Jurkat, Clone E6-1 (cell line): ENCODE measurements around the gene AGO3.

Experiments used
- DNase-seq: peaks from one replicate; pipeline ENCODE4 v3.0.0-alpha.2; 2011; ENCODE audit warnings: low read depth, low spot score
- H3K4me3 ChIP-seq: 2 replicates; pipeline ENCODE4 v1.5.1; 2011; ENCODE audit warnings: mild to moderate bottlenecking, low read length, control low read depth, moderate library complexity

Gene AGO3

DNA sequence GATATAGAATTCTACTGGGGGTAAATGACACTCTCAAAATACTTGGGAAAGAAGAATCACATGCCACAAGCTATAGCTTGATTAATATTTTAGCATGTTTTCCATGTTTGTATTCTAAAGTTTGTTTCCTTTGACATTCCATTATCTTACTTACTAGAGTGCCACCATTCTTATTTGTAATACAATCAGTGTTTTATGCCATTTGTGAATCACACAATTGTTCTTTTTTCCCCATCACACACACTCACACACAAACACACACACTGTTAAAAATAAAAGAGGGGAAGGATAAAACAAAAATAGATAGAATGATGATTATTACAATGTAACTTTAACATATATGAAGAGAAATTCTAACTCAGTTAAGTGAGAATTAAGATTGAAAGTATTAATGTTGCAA is 137.0 kb downstream of the AGO3 start:
- DNase-seq = no peak
- no peak overlapping the region for H3K4me3 ChIP-seq

DNA sequence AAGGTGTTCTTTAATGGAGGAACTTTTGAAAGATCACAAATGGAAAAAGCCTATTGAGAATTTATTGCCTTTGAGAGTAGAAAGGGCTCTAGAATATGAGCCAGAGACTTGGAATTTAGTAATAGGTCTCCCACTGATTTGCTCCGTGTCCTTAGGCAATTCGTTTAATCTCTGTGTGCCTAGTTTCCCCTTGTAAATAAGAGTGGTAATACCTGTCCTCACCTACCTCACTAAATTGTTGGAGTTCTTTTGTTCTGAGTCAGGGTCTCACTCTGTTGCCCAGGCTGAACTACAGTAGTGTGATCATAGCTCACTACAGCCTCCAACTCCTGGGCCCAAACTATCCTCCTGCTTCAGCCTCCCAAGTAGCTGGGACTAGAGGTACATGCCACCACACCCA is 138.0 kb downstream of the AGO3 start:
- DNase-seq = no peak
- no peak overlapping the region for H3K4me3 ChIP-seq

DNA sequence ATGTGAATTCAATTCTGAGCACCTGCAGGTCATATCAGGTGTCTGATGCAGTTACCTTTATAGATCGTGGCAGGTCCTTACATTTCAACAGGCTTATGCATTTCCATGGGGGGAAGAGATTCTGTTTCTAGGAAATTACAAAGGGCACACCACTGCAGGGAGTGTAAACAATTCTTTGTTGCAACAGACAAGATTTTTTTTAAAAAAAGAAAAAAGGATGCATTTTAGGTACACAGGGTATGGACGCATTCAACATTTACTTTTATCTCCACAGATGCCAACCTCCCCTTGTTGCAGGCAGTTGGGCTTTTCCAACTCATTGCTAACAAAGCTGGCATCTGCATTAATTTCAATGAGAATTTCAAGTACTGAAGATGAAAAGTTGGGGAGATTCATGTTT is 139.4 kb downstream of the AGO3 start:
- H3K4me3 ChIP-seq = no peak overlapping the region

DNA sequence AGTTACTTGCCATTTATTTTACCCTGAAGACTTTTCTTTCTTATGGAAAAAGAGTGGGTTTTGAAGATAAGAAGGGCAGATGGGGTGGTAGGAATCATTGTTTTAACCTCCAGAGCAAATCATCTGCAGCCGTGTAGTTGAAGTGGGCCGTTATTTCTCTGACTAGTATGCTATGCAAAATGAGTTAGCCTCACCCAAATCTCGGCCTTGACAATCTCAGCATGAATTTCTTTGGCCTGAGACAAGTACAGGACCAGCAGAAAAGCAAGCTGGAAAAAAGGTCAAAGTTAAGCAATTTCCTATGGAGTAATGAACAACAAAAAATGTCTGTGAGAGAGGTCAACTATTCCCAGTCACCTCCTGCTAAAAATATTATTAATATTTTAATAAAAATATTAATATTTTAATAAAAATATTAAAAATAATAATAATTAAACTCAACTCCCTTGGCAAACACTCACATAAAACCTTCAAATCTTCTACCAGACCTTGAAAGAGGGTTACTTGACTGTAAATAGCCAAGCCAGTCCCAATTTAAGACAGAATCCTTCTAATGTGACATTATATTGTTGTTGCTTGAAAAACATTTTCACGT is 146.2 kb downstream of the AGO3 start:
- no peak overlapping the region for H3K4me3 ChIP-seq
- no peak for DNase-seq

More for the DNA sequence above, 139.4 kb downstream of the AGO3 start:
- DNase-seq = no peak

DNA sequence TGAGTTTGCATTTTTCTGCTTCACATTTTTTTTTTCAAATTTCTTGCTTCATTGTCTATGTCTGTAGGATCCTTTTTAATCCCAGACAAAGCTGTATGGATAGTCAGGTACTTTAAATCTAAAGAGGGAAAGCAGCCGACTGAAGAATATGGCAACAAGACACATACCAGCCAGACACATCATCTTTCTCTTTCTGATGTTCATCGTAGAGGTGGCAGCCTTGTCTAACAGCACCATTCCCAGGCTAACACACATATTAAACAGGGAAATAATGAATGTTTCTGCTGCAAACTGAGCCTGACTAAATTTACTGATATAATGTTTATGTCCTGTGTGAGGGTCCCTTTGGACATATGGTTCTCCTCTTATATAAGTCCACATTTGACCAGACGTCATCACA is 149.3 kb downstream of the AGO3 start:
- no peak overlapping the region for H3K4me3 ChIP-seq
- DNase-seq = no peak

DNA sequence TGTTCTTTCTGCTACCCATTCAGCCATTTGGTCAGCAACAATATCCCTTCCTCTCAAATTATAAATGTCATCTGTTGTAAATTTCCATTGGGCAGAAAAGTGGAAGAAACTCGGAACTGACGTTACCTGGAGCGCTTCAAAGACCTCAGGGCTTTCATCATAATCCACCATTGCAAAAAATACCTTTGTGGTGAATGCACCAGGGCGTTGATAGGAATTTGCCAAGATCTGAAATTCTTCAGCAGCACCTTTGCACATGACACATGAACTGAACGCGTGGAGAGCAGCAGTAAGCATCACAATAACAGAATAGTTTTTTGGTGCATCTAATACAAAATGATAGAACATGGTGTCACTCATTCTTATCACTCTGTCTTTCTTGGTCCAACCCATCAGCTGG is 149.9 kb downstream of the AGO3 start:
- no peak for DNase-seq

DNA sequence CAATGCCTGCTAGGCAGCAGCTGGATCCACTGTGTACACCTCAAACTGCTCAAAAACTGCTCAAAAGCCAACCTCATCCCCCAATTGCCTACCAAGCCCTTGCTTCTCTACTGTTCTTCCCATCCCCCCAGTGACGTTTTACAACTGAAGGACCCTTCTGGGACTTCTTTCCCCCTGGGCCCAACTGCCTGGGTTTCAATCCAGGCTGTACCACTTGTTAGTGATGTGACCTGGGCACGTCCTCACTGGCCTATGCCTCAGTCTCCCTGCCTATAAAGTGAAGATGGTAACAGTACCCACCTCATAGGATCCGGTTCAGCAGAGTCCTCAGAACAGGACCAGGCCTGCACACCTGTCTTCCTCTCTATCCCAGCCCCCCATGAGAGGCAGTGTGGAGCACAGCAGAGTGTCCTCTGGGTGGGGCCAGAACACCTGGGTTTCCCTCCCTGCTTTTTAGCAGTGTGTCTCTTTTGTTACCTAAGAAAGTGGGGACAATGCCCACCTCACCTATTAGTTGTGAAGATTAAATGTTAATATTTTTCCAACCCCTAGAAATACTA is 151.1 kb downstream of the AGO3 start:
- DNase-seq = no peak
- no peak overlapping the region for H3K4me3 ChIP-seq

More for the DNA sequence above, 149.9 kb downstream of the AGO3 start:
- no peak overlapping the region for H3K4me3 ChIP-seq

DNA sequence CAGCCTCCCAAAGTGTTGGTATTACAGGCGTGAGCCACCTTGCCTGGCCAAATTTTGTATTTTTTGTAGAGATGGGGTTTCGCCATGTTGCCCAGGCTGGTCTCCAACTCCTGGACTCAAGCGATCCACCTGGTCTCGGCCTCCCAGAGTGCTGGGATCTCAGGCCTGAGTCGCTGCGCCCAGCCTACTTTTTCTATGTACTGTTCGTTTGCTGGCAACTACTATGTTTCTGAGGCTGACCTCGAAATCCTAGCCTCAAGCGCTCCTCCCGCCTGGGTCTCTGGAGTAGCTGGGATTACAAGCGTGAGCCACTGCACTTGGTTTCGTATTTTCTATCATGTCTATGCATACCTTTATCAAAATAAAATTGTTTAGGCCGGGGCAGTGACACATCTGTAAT is 152.3 kb downstream of the AGO3 start:
- DNase-seq = no peak
- H3K4me3 ChIP-seq = no peak overlapping the region

DNA sequence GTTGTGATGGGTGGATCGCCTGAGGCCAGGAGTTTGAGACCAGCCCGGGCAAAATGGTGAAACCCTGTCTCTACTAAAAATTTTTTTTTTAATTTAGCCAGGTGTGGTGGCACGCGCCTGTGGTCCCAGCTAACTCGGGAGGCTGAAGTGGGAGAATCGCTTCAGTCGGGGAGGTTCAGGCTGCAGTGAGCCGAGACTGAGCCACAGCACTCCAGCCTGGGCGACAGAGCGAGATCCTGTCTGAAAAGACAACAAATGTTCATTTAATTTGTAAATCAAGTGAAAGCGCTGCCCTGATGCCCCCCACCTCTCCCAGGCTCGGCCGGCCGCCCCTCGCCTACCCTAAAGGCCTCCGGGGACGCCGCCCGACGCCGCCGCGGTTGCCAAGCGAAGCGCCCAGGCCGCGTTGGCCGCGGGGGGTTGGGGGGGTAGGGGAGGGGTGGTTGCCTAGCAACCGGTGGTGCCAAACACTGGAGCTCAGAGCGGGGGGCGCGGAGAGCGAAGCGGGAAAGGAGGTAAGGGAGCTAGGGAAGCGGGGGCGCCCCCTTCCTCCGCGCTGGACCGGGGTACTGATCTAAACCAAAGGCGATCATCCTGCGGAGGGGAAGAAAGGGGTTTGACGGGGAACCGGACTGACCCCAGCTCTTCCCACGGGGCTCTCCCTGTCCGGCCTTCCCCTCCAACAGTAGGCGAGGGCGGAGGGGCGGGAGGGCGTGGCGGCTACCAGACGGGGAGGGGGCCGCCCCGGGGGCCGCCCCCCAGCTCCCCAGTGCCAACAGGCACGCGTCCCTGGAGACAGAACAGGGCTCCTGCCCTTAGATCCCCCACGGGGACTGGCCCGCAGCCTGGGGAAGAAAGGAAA is 153.0 kb downstream of the AGO3 start, which contains the start of gene TEKT2:
TSS of gene TEKT2 (plus strand) at position 460 of the 862 bp plus-strand sequence. CDS start 828 bp downstream, outside the sequence.
- DNase-seq = no peak
- no peak within 1 kb of the TSS for H3K4me3 ChIP-seq

DNA sequence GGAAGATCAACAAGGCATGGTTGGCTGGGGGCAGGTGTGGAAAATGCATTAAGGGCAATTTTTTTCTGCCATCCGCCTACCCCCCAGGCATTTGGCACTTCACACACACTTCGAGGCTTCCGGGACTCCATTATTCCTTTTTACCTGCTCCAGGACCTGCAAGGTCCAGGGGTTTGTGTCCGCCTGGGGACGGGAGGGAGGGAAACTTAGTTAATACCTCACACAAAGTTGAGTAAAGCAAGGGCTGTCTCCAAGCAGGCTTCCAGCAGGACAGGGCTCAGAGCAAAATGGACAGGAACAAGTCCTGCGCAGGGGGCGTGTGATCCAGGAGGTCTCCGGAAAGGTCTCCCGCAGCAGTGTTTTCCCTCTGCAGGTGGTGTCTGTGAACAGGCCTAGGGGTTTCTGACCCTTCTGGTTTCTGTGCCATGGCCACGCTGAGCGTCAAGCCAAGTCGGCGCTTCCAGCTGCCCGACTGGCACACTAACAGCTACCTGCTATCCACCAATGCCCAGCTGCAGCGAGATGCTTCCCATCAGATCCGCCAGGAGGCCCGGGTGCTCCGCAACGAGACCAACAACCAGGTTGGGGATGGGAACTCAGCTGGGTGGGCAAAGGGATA is 153.7 kb downstream of the AGO3 start:
- no peak for DNase-seq
- no peak overlapping the region for H3K4me3 ChIP-seq

DNA sequence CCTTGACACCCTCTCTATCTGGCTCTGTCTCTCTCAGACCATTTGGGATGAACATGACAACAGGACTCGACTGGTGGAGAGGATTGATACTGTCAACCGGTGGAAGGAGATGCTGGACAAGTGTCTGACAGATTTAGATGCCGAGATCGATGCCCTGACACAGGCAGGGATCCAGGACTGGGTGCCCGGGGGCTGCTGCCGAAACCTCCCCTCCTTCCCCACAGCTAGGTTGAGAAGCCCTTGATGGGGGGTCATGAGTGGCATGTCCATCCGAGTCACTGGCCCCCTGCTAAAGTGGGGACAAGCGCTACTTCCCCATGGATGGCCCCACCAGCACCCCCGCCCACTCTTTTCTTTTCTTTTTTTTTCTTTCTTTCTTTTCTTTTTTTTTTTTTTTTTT is 154.2 kb downstream of the AGO3 start:
- no peak for DNase-seq
- no peak overlapping the region for H3K4me3 ChIP-seq

DNA sequence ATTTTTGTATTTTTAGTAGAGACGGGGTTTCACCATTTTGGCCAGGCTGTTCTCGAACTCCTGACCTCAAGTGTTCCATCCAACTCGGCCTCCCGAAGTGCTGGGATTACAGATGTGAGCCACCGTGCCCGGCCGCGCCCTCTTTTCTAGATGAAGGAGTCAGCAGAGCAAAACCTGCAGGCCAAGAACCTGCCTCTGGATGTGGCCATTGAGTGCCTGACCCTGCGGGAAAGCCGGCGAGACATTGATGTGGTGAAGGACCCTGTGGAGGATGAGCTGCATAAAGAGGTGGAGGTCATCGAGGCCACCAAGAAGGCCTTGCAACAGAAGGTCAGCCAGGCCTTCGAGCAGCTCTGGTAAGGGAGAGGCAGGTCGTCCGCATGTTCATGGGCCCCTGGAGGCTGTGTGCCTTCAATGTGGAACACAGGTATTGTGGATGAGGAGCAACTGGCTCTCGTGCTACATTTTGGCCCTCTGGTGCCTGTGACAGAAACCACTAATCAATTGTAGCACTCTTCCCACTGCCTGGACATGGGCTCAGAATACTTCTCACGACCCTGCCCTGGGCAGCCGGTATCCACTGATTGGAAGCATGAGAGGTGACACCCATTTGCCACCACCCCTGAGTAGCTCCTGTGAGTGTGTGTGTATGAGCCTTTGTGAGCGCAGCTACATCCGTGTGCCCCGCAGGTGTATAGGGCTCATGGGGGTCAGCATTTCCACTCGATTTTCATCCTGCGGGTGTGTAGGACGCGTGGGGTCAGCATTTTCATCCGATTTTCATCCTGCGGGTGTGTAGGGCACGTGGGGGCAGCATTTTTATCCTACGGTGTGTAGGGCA is 155.0 kb downstream of the AGO3 start:
- DNase-seq = no peak

DNA sequence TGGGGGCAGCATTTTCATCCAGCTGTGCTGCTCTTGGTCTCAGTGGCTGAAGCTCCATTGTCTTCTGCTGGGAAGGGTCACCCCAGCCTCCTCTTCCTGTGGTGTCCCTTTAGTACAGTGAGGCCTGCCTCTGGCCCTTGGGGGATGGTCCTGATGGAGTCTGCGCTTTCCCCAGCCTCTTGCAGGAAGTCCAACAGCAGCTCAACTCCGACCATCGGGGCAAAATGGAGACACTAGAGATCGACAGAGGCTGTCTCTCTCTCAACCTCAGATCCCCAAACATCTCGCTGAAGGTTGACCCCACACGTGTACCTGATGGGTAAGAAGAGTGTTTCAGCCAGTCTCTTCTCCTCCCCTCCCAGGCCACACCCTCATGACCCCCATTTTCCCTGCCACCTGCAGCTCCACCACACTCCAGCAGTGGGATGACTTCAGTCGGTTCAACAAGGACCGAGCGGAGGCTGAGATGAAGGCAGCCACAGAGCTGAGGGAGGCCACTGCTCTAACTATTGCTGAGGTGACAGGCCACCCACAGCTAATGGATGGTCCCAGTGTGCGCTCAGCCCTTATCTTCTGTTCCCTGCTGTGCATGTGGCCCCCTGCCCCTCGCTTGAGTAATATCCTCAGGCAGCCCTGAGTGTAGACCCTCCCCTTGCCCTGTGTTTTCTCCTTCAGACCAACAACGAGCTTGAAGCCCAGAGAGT is 155.8 kb downstream of the AGO3 start:
- H3K4me3 ChIP-seq = no peak overlapping the region
- no peak for DNase-seq

More for the DNA sequence above, 155.0 kb downstream of the AGO3 start:
- no peak overlapping the region for H3K4me3 ChIP-seq

DNA sequence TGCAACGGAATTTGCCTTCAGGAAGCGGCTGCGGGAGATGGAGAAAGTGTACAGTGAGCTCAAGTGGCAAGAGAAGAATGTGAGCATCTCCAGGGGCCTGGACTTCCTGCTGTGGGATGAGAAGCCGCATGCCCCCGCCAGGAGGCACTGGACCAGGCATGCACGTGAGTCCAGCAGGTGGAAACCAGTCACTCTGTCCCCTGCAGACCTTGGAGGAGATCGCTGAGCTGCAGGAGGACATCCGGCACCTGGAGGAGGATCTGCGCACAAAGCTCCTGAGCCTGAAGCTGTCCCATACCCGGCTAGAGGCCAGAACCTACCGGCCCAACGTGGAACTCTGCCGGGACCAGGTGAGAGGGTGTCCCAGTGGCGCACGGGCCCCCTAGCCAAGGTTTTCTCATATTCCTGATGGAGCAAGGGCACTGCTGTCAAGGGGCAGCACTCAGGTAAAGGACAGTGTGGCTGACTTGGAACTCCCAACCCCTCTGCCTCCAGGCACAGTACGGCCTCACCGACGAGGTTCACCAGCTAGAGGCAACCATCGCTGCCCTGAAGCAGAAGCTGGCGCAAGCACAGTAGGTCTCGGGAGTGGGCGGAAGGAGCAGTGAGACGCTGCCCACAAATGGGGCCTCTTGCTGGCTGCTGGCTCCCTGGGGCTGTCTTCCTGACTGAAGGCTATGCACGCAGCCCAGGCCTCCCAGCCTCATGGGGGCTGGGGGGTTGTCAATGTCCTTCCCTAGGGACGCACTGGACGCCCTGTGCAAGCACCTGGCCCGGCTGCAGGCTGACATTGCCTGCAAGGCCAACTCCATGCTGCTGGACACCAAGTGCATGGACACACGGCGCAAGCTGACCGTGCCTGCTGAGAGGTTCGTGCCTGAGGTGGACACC is 156.6 kb downstream of the AGO3 start:
- H3K4me3 ChIP-seq = no peak overlapping the region
- DNase-seq = no peak

DNA sequence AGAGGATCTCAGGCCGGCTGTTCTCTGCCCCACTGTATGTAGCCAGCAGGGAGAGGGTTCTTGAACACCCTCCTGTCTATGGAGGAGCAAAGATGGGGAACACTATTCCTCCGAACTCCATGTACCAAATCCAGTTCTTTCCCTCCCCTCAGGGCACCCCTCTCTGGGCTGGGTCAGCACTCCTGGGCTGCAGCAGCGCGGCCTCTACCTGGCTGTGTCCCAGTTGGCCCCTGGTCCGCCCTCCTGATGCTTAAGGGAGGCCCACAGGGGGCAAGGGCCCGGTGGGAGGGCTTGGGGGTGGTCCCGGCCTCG is 157.3 kb downstream of the AGO3 start:
- peak overlapping the region; percentile 97 for H3K4me3 ChIP-seq
- DNase-seq = no peak

DNA sequence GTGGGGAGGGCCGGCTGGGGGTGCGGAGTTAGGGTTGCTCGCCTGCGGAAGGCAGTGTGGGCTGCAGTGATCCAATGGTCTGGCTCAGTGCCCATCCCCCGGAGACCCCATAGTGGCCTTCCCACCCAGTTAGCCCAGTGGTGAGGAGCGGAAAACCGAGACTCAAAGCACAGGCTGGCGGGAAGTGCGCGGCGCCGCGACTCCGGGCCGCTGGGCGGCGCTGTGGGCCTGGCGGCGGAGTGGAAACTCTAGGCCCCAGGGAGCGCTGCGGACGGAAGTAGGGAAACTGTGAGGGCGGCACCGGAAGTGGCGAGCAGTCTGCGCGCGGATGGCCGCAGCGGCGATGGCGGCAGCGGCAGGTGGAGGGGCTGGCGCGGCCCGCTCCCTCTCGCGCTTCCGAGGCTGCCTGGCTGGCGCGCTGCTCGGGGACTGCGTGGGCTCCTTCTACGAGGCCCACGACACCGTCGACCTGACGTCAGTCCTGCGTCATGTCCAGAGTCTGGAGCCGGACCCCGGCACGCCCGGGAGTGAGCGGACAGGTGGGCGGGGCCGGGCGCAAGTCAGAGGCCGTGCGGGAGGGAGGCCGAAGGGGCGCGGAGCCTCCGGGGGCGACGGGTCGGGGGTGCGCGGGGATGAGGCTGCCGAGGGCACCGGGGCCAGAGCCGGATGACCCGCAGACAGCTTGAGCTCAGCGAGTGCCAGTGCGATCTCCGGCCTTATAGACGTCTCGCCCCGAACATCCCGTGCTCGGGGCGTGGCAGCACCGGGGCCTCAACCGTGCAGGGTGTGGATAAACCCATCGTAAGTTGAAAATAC is 157.9 kb downstream of the AGO3 start, which contains the start of gene ADPRS:
TSS of gene ADPRS (plus strand) at position 316 of the 816 bp plus-strand sequence. CDS start at position 329, 13 bp downstream.
- DNase-seq = peak; percentile 88

More for the DNA sequence above, 157.9 kb downstream of the AGO3 start, which contains the start of gene ADPRS:
- peak within 1 kb of the TSS; percentile 97 for H3K4me3 ChIP-seq
